ENCODE data around the gene LEFTY1. TPM values are rescaled to one million over a fixed set of nuclear protein-coding genes. Genes with fewer than 3 reads are reported as not detected.

LEFTY1 gene
- total RNA-seq, 1 donor from 2014 or later = not detected

- no peak for DNase-seq (ENCODE audit: low read depth)
- no peak for TF ChIP-seq CTCF (IDR thresholded peaks at IDR 0.05; ENCODE audit: insufficient read depth, low read length, severe bottlenecking)
- no peak for FAIRE-seq
- peaks cover 3% of the 10 kb centered on the region for H3K27me3 ChIP-seq (ENCODE audit: control insufficient read depth, insufficient read depth, low read length)
- H3K4me3 ChIP-seq (ENCODE audit: low read depth, low read length) = no peak overlapping the region
- H3K36me3 ChIP-seq (ENCODE audit: control insufficient read depth, insufficient read depth, low read length) = no peaks in the 10 kb centered on the region
Measured at GRCh38 chr1:225906467-225906866, 17.5 kb upstream of the LEFTY1 start.

- Histone ChIP-seq H3K27me3 (ENCODE audit: control insufficient read depth, insufficient read depth, low read length) (peaks cover 3% of the 10 kb centered on the region), H3K4me3 (ENCODE audit: low read depth, low read length) (no peak overlapping the region), H3K36me3 (ENCODE audit: control insufficient read depth, insufficient read depth, low read length) (no peaks in the 10 kb centered on the region)
- FAIRE-seq (no peak), DNase-seq (ENCODE audit: low read depth) (no peak)
- TF ChIP-seq CTCF (IDR thresholded peaks at IDR 0.05; ENCODE audit: insufficient read depth, low read length, severe bottlenecking) = no peak
Measured at GRCh38 chr1:225903623-225904022, 14.7 kb upstream of the LEFTY1 start.

- DNase-seq (ENCODE audit: low read depth) = no peak
- Histone ChIP-seq H3K4me3 (ENCODE audit: low read depth, low read length) (no peak overlapping the region), H3K36me3 (ENCODE audit: control insufficient read depth, insufficient read depth, low read length) (no peaks in the 10 kb centered on the region), H3K27me3 (ENCODE audit: control insufficient read depth, insufficient read depth, low read length) (no peaks in the 10 kb centered on the region)
- no peak for FAIRE-seq
- no peak for TF ChIP-seq CTCF (IDR thresholded peaks at IDR 0.05; ENCODE audit: insufficient read depth, low read length, severe bottlenecking)
Measured at GRCh38 chr1:225899044-225899925, 10.3 kb upstream of the LEFTY1 start.

- no peak overlapping the region for H3K4me3 ChIP-seq (ENCODE audit: low read depth, low read length)
- FAIRE-seq (no peak), DNase-seq (ENCODE audit: low read depth) (no peak)
- no peaks in the 10 kb centered on the region for H3K36me3 ChIP-seq (ENCODE audit: control insufficient read depth, insufficient read depth, low read length)
- TF ChIP-seq CTCF (IDR thresholded peaks at IDR 0.05; ENCODE audit: insufficient read depth, low read length, severe bottlenecking) = no peak
- no peaks in the 10 kb centered on the region for H3K27me3 ChIP-seq (ENCODE audit: control insufficient read depth, insufficient read depth, low read length)
Measured at GRCh38 chr1:225897595-225898514, 8.9 kb upstream of the LEFTY1 start.

GRCh38 chr1:225896937-225897549 is 8.1 kb upstream of the LEFTY1 start:
- FAIRE-seq (no peak), DNase-seq (ENCODE audit: low read depth) (peak; percentile 91)

More at GRCh38 chr1:225896937-225897549, 8.1 kb upstream of the LEFTY1 start:
- peak; percentile 6 for TF ChIP-seq CTCF (IDR thresholded peaks at IDR 0.05; ENCODE audit: insufficient read depth, low read length, severe bottlenecking)
- H3K27me3 ChIP-seq (ENCODE audit: control insufficient read depth, insufficient read depth, low read length) = no peaks in the 10 kb centered on the region
- H3K4me3 ChIP-seq (ENCODE audit: low read depth, low read length) = no peak overlapping the region
- no peaks in the 10 kb centered on the region for H3K36me3 ChIP-seq (ENCODE audit: control insufficient read depth, insufficient read depth, low read length)
